Measurements from ENCODE around the gene SLC6A13.

DNA sequence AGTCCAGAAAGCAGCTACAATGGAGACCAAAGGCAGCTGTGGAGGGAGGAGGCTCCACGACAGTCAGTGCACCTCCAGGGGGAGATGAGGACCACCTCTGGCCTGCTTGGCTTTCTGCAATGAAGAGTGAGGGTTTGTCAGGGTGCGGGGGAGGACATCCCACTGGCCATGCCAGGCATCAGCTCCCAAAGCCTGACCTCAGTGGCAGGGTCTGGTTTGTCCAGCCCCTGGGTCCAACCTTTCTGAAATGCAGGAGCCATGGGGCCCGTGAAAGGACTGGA lies 83.9 kb downstream of the SLC6A13 start:
- TF ChIP-seq RXRA (IDR thresholded peaks at IDR 0.05) (no peak), JUND (IDR thresholded peaks at IDR 0.05) (no peak), RAD21 (IDR thresholded peaks at IDR 0.05) (no peak), HNF4A (conservative IDR thresholded peaks at IDR 0.05) (no peak), TAF1 (conservative IDR thresholded peaks at IDR 0.05) (no peak), REST (IDR thresholded peaks at IDR 0.05) (no peak), FOXA1 (IDR thresholded peaks at IDR 0.05) (no peak), GABPA (IDR thresholded peaks at IDR 0.05 in 1 of 2, conservative IDR thresholded peaks at IDR 0.05 in 1 of 2) (no peak)
- TF ChIP-seq, protein P1, sequence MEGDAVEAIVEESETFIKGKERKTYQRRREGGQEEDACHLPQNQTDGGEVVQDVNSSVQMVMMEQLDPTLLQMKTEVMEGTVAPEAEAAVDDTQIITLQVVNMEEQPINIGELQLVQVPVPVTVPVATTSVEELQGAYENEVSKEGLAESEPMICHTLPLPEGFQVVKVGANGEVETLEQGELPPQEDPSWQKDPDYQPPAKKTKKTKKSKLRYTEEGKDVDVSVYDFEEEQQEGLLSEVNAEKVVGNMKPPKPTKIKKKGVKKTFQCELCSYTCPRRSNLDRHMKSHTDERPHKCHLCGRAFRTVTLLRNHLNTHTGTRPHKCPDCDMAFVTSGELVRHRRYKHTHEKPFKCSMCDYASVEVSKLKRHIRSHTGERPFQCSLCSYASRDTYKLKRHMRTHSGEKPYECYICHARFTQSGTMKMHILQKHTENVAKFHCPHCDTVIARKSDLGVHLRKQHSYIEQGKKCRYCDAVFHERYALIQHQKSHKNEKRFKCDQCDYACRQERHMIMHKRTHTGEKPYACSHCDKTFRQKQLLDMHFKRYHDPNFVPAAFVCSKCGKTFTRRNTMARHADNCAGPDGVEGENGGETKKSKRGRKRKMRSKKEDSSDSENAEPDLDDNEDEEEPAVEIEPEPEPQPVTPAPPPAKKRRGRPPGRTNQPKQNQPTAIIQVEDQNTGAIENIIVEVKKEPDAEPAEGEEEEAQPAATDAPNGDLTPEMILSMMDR (IDR thresholded peaks at IDR 0.05; ENCODE audit: low read depth, low read length, missing input control): no peak
- TF ChIP-seq, protein P2, sequence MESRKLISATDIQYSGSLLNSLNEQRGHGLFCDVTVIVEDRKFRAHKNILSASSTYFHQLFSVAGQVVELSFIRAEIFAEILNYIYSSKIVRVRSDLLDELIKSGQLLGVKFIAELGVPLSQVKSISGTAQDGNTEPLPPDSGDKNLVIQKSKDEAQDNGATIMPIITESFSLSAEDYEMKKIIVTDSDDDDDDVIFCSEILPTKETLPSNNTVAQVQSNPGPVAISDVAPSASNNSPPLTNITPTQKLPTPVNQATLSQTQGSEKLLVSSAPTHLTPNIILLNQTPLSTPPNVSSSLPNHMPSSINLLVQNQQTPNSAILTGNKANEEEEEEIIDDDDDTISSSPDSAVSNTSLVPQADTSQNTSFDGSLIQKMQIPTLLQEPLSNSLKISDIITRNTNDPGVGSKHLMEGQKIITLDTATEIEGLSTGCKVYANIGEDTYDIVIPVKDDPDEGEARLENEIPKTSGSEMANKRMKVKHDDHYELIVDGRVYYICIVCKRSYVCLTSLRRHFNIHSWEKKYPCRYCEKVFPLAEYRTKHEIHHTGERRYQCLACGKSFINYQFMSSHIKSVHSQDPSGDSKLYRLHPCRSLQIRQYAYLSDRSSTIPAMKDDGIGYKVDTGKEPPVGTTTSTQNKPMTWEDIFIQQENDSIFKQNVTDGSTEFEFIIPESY (IDR thresholded peaks at IDR 0.05): no peak
- TF ChIP-seq, protein P3, sequence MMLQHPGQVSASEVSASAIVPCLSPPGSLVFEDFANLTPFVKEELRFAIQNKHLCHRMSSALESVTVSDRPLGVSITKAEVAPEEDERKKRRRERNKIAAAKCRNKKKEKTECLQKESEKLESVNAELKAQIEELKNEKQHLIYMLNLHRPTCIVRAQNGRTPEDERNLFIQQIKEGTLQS (IDR thresholded peaks at IDR 0.05): no peak

Data from liver (tissue), 3 donors.